ENCODE data around the gene MYO1G.
A peak's percentile ranks its signal among the peaks of the same experiment; 100 is the strongest.

DNA sequence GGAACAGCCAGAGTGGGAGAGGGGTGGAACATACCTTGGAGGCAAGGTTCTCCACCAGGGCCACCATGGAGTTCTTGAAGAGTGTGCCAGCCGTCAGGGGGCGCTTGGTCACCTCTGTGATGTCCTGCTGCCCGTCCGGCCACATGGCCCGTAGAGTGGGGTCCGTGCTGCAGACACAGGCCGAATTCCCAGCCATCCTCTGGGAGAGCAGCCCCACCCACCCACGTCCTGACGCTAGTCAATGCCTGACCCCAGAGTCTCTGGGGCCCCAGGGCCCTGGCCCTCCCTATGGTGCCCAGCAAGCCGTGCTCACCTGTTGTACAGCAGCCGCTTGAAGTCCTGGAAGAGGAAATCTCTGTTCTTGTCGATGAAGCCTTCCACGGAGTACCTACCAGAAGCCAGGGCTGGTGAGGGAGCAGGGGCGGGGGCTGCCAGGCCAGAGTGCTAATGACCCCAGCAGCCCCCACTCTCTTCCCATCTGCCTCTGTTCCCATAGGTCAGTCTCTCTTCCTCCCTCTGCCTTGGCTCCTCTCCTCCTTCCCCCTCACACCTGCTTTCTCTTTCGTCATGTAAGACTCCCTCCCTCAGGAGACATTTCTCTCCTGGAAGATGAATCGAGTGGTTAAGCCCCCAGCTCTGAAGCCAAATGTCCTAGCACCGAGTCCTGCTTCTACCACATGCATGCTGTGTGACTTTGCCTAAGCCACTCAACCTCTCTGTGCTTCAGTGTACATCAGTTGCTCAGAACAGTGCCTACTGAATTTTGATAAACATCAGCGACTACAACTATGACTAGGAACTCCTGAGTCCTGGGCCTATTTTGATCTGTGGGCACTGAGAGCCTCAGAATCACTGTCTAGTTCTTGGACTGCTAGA lies 11.0 kb downstream of the MYO1G start:
- TF ChIP-seq SMC3 (IDR thresholded peaks at IDR 0.05) (peak; percentile 27; the same call in 1 of the 3 replicates), POLR2A (IDR thresholded peaks at IDR 0.05; ENCODE audit: low read length) (no peak), MYC (IDR thresholded peaks at IDR 0.05; ENCODE audit: borderline replicate concordance, low read length) (no peak), RCOR1 (IDR thresholded peaks at IDR 0.05; ENCODE audit: low read depth, low read length) (no peak)
- TF ChIP-seq, protein P1, sequence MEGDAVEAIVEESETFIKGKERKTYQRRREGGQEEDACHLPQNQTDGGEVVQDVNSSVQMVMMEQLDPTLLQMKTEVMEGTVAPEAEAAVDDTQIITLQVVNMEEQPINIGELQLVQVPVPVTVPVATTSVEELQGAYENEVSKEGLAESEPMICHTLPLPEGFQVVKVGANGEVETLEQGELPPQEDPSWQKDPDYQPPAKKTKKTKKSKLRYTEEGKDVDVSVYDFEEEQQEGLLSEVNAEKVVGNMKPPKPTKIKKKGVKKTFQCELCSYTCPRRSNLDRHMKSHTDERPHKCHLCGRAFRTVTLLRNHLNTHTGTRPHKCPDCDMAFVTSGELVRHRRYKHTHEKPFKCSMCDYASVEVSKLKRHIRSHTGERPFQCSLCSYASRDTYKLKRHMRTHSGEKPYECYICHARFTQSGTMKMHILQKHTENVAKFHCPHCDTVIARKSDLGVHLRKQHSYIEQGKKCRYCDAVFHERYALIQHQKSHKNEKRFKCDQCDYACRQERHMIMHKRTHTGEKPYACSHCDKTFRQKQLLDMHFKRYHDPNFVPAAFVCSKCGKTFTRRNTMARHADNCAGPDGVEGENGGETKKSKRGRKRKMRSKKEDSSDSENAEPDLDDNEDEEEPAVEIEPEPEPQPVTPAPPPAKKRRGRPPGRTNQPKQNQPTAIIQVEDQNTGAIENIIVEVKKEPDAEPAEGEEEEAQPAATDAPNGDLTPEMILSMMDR (IDR thresholded peaks at IDR 0.05) = peak; percentile 23; the same call in 1 of the 3 replicates
- TF ChIP-seq, protein P2, sequence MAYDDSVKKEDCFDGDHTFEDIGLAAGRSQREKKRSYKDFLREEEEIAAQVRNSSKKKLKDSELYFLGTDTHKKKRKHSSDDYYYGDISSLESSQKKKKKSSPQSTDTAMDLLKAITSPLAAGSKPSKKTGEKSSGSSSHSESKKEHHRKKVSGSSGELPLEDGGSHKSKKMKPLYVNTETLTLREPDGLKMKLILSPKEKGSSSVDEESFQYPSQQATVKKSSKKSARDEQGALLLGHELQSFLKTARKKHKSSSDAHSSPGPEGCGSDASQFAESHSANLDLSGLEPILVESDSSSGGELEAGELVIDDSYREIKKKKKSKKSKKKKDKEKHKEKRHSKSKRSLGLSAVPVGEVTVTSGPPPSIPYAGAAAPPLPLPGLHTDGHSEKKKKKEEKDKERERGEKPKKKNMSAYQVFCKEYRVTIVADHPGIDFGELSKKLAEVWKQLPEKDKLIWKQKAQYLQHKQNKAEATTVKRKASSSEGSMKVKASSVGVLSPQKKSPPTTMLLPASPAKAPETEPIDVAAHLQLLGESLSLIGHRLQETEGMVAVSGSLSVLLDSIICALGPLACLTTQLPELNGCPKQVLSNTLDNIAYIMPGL (CRISPR knock-in tag; IDR thresholded peaks at IDR 0.05; ENCODE audit: borderline replicate concordance) = no peak

Measured in A549 (cell line).